Fibroblast of the aortic adventitia (primary cell): ENCODE measurements around the gene LDHAL6B. TPM values are rescaled to one million over a fixed set of nuclear protein-coding genes. Genes with fewer than 3 reads are reported as not detected.
"Not testable (repeated sequence)": the region's sequence is repeated elsewhere in the genome, so short reads cannot be mapped to it uniquely, and the experiment has no call there.

Experiments
- DNase-seq: peaks from one replicate; pipeline ENCODE4 v3.0.0-alpha.2; 2010; ENCODE audit warnings: low read depth
- H3K4me3 ChIP-seq: 2 replicates; pipeline ENCODE4 v1.5.1; 2011; ENCODE audit warnings: low read depth, mild to moderate bottlenecking, control low read depth, low read length, moderate library complexity
- CTCF ChIP-seq: IDR thresholded peaks from 2 replicates; pipeline ENCODE4 v1.5.1; 2011; ENCODE audit warnings: mild to moderate bottlenecking, low read length, control low read depth, inconsistent platforms; ENCODE audit not compliant: insufficient read depth
- total RNA-seq: library from RNA; depleted of rRNA; stranded (reverse); fragments of >200 nt; gene quantifications from 2 replicates; pipeline ENCODE4 v1.2.3, GENCODE V29; 2012; ENCODE audit warnings: low replicate concordance

LDHAL6B gene
- total RNA-seq = not detected in 2 replicates

- DNase-seq = no peak
- no peak for TF ChIP-seq CTCF
- H3K4me3 ChIP-seq = no peak within 1 kb of the TSS
Measured at GRCh38 chr15:59206623-59207183, at the start of gene LDHAL6B. LDHAL6B (plus strand) TSS chr15:59206843; CDS start chr15:59206941, 98 bp downstream.

GRCh38 chr15:59157396-59157795, 49.2 kb upstream of the LDHAL6B start:
- TF ChIP-seq CTCF = no peak
- no peak overlapping the region for H3K4me3 ChIP-seq
- DNase-seq = no peak

GRCh38 chr15:59157840-59158700, 48.6 kb upstream of the LDHAL6B start:
- no peak for DNase-seq
- TF ChIP-seq CTCF = no peak
- H3K4me3 ChIP-seq = no peak overlapping the region

- no peak for DNase-seq
- no peak overlapping the region for H3K4me3 ChIP-seq
- no peak for TF ChIP-seq CTCF
Measured at GRCh38 chr15:59158701-59159034, 48.0 kb upstream of the LDHAL6B start.

GRCh38 chr15:59159210-59159609, 47.4 kb upstream of the LDHAL6B start:
- H3K4me3 ChIP-seq = no peak overlapping the region
- TF ChIP-seq CTCF = no peak
- DNase-seq = no peak

- H3K4me3 ChIP-seq = no peak overlapping the region
- TF ChIP-seq CTCF = peak; percentile 48
- no peak for DNase-seq
Measured at GRCh38 chr15:59160880-59161593, 45.6 kb upstream of the LDHAL6B start.

GRCh38 chr15:59162080-59162479, 44.6 kb upstream of the LDHAL6B start:
- H3K4me3 ChIP-seq, DNase-seq: not testable (repeated sequence)
